Measurements from ENCODE around the gene ASB16.

Gene ASB16

GRCh38 chr17:44177640-44178039 lies 7.1 kb downstream of the ASB16 start:
- Histone ChIP-seq H3K9ac (no peak overlapping the region), H3K27ac (no peak overlapping the region), H2AFZ (ENCODE audit: low read depth) (no peak overlapping the region), H3K4me1 (ENCODE audit: low read depth, poor library complexity, severe bottlenecking) (peaks cover 30% of the 10 kb centered on the region), H3K36me3 (ENCODE audit: insufficient read depth) (peaks cover 10% of the 10 kb centered on the region; the same call in 1 of the 2 replicates), H3K4me3 (IDR thresholded peaks at IDR 0.05; ENCODE audit: insufficient read depth, low read depth, low read length) (no peak overlapping the region), H3K4me2 (no peak overlapping the region), H3K27me3 (ENCODE audit: insufficient read depth, low read depth) (no peaks in the 10 kb centered on the region), H3K79me2 (ENCODE audit: insufficient read depth, low read depth) (peaks cover 21% of the 10 kb centered on the region; the same call in 1 of the 2 replicates), H4K20me1 (ENCODE audit: insufficient read depth) (no peaks in the 10 kb centered on the region)
- no peak for TF ChIP-seq CTCF (conservative IDR thresholded peaks at IDR 0.05; ENCODE audit: low read depth, low read length)

GRCh38 chr17:44178133-44178532 lies 7.6 kb downstream of the ASB16 start:
- no peak overlapping the region for H2AFZ ChIP-seq (ENCODE audit: low read depth)
- no peak overlapping the region for H3K4me3 ChIP-seq (IDR thresholded peaks at IDR 0.05; ENCODE audit: insufficient read depth, low read depth, low read length)
- H3K9ac ChIP-seq = no peak overlapping the region
- peaks cover 30% of the 10 kb centered on the region for H3K4me1 ChIP-seq (ENCODE audit: low read depth, poor library complexity, severe bottlenecking)
- H3K27me3 ChIP-seq (ENCODE audit: insufficient read depth, low read depth) = no peaks in the 10 kb centered on the region
- no peak overlapping the region for H3K4me2 ChIP-seq
- H3K27ac ChIP-seq = no peak overlapping the region
- H3K36me3 ChIP-seq (ENCODE audit: insufficient read depth) = peaks cover 10% of the 10 kb centered on the region; the same call in 1 of the 2 replicates
- H3K79me2 ChIP-seq (ENCODE audit: insufficient read depth, low read depth) = peaks cover 21% of the 10 kb centered on the region; the same call in 1 of the 2 replicates
- no peak for TF ChIP-seq CTCF (conservative IDR thresholded peaks at IDR 0.05; ENCODE audit: low read depth, low read length)
- no peaks in the 10 kb centered on the region for H4K20me1 ChIP-seq (ENCODE audit: insufficient read depth)

GRCh38 chr17:44183024-44183423 lies 12.5 kb downstream of the ASB16 start:
- H3K36me3 ChIP-seq (ENCODE audit: insufficient read depth) = peaks cover 10% of the 10 kb centered on the region; the same call in 1 of the 2 replicates
- H3K27ac ChIP-seq = peak overlapping the region; percentile 26; the same call in 1 of the 2 replicates
- H4K20me1 ChIP-seq (ENCODE audit: insufficient read depth) = no peaks in the 10 kb centered on the region
- H3K27me3 ChIP-seq (ENCODE audit: insufficient read depth, low read depth) = no peaks in the 10 kb centered on the region
- no peak overlapping the region for H3K9ac ChIP-seq
- peak overlapping the region; percentile 18; the same call in 1 of the 2 replicates for H3K4me2 ChIP-seq
- H3K79me2 ChIP-seq (ENCODE audit: insufficient read depth, low read depth) = peaks cover 56% of the 10 kb centered on the region
- TF ChIP-seq CTCF (conservative IDR thresholded peaks at IDR 0.05; ENCODE audit: low read depth, low read length) = no peak
- peaks cover 44% of the 10 kb centered on the region for H3K4me1 ChIP-seq (ENCODE audit: low read depth, poor library complexity, severe bottlenecking)
- no peak overlapping the region for H3K4me3 ChIP-seq (IDR thresholded peaks at IDR 0.05; ENCODE audit: insufficient read depth, low read depth, low read length)
- H2AFZ ChIP-seq (ENCODE audit: low read depth) = no peak overlapping the region

DNA sequence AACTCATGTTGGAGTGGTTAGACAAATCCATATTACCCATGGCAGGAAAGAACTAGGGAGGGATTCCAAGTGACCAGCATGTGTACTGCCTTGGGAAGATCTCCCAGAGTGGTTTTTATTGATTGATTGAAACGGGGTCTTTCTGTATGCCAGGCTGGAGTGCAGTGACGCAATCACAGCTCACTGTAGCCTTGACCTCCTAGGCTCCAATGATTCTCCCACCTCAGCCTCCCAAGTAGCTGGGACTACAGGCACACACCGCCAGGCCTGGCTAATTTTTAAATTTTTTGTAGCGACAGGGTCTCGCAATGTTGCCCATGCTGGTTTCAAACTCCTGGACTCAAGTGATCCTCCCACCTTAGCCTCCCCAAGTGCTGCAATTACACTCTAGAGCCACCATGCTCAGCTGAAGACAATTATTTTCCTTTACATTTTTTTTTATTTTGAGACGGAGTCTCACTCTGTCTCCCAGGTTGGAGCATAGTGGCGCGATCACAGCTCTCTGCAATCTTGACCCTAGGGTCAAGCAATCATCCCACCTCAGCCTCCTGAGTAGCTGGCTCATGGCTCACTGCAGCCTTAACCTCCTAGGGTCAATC lies 13.8 kb downstream of the ASB16 start:
- H3K27ac ChIP-seq = peak overlapping the region; percentile 67; the same call in 1 of the 2 replicates
- peaks cover 55% of the 10 kb centered on the region for H3K79me2 ChIP-seq (ENCODE audit: insufficient read depth, low read depth)
- peaks cover 50% of the 10 kb centered on the region for H3K4me1 ChIP-seq (ENCODE audit: low read depth, poor library complexity, severe bottlenecking)
- no peak overlapping the region for H2AFZ ChIP-seq (ENCODE audit: low read depth)
- H3K4me2 ChIP-seq = peak overlapping the region; percentile 47
- no peak for TF ChIP-seq CTCF (conservative IDR thresholded peaks at IDR 0.05; ENCODE audit: low read depth, low read length)
- no peaks in the 10 kb centered on the region for H3K27me3 ChIP-seq (ENCODE audit: insufficient read depth, low read depth)
- H3K4me3 ChIP-seq (IDR thresholded peaks at IDR 0.05; ENCODE audit: insufficient read depth, low read depth, low read length) = no peak overlapping the region
- peaks cover 10% of the 10 kb centered on the region; the same call in 1 of the 2 replicates for H3K36me3 ChIP-seq (ENCODE audit: insufficient read depth)
- no peak overlapping the region for H3K9ac ChIP-seq
- no peaks in the 10 kb centered on the region for H4K20me1 ChIP-seq (ENCODE audit: insufficient read depth)

All from KMS-11 (cell line).